HG02840 (cell line): Measurements from ENCODE around the gene ABHD10.
"Not testable (repeated sequence)": the region's sequence is repeated elsewhere in the genome, so short reads cannot be mapped to it uniquely, and the experiment has no call there.

Experiments used
- ATAC-seq: cut with Tn5 transposase; IDR thresholded peaks from one replicate; pipeline ENCODE4 v1.9.1; 2021; ENCODE audit warnings: mild to moderate bottlenecking, moderate library complexity, moderate number of reproducible peaks; ENCODE audit not compliant: unreplicated experiment, low FRiP score

ABHD10 gene

GRCh38 chr3:112020674-112021085 lies 41.9 kb downstream of the ABHD10 start:
- ATAC-seq: no peak

- ATAC-seq: no peak
These were observed 48.3 kb downstream of the ABHD10 start for GRCh38 chr3:112027142-112027541.

- no peak for ATAC-seq
These were observed 49.0 kb downstream of the ABHD10 start for GRCh38 chr3:112027826-112028225.

GRCh38 chr3:112030901-112031300 lies 52.1 kb downstream of the ABHD10 start:
- no peak for ATAC-seq

DNA sequence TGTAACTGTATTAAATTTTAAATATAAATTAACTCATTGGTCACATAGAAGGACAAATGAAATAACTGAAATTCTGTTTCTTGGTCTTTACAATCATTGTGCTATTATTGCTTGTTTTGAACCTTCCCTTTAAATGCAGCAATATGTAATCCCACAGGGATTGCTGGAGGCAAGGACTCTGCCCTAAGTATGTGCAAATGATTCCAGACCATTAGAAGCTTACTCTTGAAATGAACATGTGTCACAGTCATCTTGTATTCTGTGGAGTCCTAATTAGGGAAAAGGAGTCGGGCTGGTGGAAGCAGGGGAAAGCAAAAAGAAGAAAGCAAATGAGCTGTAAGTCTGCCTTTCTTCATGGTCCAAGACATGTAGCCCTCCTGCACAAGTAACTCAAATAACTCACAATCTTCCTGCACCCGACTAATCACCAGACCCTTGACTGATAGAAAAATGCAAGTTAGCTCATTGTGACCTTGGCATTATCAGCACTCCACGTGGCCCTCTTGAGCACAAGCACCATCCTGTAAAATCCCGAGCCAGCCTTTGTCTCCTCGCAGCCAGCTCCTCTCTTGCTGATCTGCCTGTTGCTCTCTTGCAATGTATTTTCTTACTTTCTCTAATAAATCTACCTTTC lies 53.4 kb downstream of the ABHD10 start:
- ATAC-seq: no peak

GRCh38 chr3:112034436-112034835 lies 55.6 kb downstream of the ABHD10 start, which contains the start of gene TMPRSS7:
Gene TMPRSS7, plus strand, starts transcription at chr3:112034736. Its CDS starts 110 bp downstream, at chr3:112034846.
- ATAC-seq: no peak

DNA sequence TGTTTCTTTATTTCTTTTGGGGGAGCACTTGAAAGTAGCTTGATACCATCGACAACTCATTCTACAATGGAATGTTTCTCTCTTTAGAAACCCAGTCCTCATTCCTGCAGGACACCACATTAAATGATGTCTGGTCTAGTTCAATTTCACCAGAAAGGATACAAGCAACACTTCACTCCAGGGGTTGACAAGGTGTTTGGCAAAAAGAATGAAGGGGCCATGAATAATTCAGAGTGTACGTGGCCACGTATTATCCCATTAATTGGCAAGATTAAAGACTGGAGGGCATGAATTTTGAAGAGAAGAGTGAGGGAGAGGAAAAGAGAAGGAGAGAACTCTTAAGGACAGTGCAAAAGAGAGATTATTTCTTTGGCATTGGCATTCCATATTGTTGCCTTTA lies 56.4 kb downstream of the ABHD10 start:
- ATAC-seq: no peak

GRCh38 chr3:112037194-112037593 lies 58.4 kb downstream of the ABHD10 start:
- not testable (repeated sequence) for ATAC-seq

DNA sequence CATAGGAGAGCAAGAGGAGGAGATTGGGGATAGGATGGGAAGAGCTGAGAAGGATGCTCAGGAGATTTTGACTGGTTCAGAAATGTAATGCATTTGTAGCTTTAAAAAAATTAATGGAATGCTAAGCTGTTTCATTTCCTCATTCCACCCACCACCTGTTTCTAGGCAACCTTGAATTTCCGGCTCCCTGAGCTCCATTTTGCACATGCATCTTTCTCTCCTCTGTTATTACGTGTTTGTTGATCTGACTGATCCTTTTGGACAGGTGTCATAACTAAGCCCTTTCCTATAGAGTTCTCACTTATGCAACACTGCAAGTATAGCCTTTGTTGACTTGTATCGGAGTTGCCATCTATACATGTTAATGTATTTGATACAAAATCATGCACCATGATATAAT lies 60.0 kb downstream of the ABHD10 start:
- ATAC-seq: no peak

DNA sequence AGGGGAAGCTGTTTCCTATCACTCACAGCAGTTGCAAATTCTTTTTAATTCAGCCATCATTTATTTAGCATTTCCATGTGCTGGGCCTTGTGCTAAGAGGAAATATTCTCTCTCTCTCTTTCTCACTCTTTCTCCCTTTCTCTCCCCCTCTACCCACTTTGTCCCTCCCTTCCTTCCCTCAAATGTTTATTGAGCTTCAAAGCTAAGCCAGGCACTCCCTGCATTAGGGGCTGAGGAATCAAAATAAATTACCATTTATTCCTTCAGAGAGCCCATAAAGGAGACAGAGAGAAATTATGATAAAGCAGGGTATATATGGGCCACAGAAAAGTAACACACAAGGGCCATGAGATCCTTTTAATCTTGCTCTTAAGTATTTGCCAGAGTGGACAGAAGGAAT lies 62.5 kb downstream of the ABHD10 start:
- ATAC-seq: no peak

DNA sequence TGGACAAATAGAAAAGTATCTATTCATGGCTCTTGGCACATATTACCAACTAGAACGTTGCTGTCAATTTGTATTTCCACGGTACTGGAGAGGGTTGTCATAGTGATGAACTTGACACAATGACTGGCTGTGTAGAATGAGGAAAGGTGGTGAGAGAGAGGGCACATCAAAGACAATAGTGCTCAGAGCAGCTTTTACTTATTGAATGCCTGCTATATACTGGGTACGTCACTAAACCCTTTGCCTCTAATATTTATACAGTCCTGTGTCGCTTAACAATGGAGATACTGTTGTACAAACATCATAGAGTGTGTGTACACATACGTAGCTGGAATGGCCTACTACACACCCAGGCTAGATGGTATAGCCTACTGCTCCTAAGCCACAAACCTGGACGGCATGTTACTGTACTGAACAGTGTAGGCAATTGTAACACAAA lies 64.0 kb downstream of the ABHD10 start:
- ATAC-seq: no peak
